Subcutaneous abdominal adipose tissue (tissue), 5 donors: ENCODE results near the gene HCAR3.
"Not testable (repeated sequence)": the region's sequence is repeated elsewhere in the genome, so short reads cannot be mapped to it uniquely, and the experiment has no call there.

ENCODE experiments used
- H3K27ac ChIP-seq: one replicate; pipeline ENCODE4 v1.7.0; 2013; ENCODE audit warnings: low read depth, mild to moderate bottlenecking, inconsistent platforms, low read length, moderate library complexity
- H3K27me3 ChIP-seq, 5 donors: one replicate each; pipeline ENCODE4 v1.7.0; 2013; ENCODE audit warnings: low read length in 5 of 5, inconsistent platforms in 1 of 5; ENCODE audit not compliant: control insufficient read depth in 5 of 5, insufficient read depth in 4 of 5
- H3K36me3 ChIP-seq, 5 donors: one replicate each; pipeline ENCODE4 v1.7.0; 2013; ENCODE audit warnings: low read length in 5 of 5; ENCODE audit not compliant: control insufficient read depth in 5 of 5, insufficient read depth in 5 of 5
- H3K4me1 ChIP-seq, 5 donors: one replicate each; pipeline ENCODE4 v1.7.0; 2013; ENCODE audit warnings: low read length in 5 of 5, mild to moderate bottlenecking in 3 of 5, moderate library complexity in 1 of 5; ENCODE audit not compliant: control insufficient read depth in 5 of 5, insufficient read depth in 5 of 5
- H3K4me3 ChIP-seq, 5 donors: one replicate each; pipeline ENCODE4 v1.7.0; 2013; ENCODE audit warnings: low read length in 5 of 5, low read depth in 1 of 5
- H3K9ac ChIP-seq, 5 donors: one replicate each; pipeline ENCODE4 v1.7.0; 2013; ENCODE audit warnings: low read length in 5 of 5, mild to moderate bottlenecking in 4 of 5, moderate library complexity in 3 of 5
- H3K9me3 ChIP-seq, 5 donors: one replicate each; pipeline ENCODE4 v1.7.0; 2013; ENCODE audit warnings: low read length in 5 of 5; ENCODE audit not compliant: control insufficient read depth in 5 of 5
- donor health status: healthy.
- donor health status: healthy.
- donor health status: healthy.
- donor health status: healthy.
- donor health status: healthy.

HCAR3 gene

GRCh38 chr12:122724641-122725243 is 8.1 kb upstream of the HCAR3 start:
- Histone ChIP-seq H3K4me1 (peaks cover 0 to 67% (median 48%) of the 10 kb centered on the region in 5 donors), H3K27me3 (no peaks in the 10 kb centered on the region), H3K9me3 (no peaks in the 10 kb centered on the region), H3K27ac (no peak overlapping the region), H3K4me3 (no peak overlapping the region), H3K36me3 (no peaks in the 10 kb centered on the region), H3K9ac (no peak overlapping the region)

DNA sequence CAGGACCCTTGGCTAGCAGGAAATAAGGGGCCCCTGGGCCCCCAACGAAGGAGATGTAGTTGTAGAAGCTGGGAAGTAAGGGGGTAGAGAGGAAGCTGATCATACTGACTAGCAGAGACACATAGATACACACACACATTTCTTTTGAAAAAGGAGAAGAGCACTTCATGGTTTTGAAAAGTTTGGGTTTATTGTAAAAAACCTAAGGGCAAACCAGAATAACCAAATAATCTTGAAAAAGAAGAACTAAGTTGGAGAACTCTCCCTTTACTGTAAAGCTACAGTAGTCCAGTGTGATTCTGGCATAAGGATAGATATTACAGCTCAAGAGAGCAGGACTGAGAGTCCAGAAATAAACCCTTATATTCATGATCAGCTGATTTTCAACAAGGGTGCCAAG is 5.8 kb upstream of the HCAR3 start:
- no peaks in the 10 kb centered on the region for H3K9me3 ChIP-seq
- peak overlapping the region; percentile 64 for H3K27ac ChIP-seq
- no peak overlapping the region for H3K9ac ChIP-seq
- H3K4me1 ChIP-seq: peaks cover 0 to 45% (median 27%) of the 10 kb centered on the region in 5 donors
- H3K27me3 ChIP-seq: no peaks in the 10 kb centered on the region
- H3K36me3 ChIP-seq: no peaks in the 10 kb centered on the region
- H3K4me3 ChIP-seq: no peak overlapping the region

- Histone ChIP-seq H3K9me3 (no peaks in the 10 kb centered on the region), H3K36me3 (no peaks in the 10 kb centered on the region), H3K27ac (peak overlapping the region; percentile 64), H3K9ac (no peak overlapping the region), H3K4me3 (no peak overlapping the region), H3K27me3 (no peaks in the 10 kb centered on the region), H3K4me1 (peaks cover 0 to 39% (median 23%) of the 10 kb centered on the region in 5 donors)
Measured at GRCh38 chr12:122721057-122721545, 4.5 kb upstream of the HCAR3 start.

DNA sequence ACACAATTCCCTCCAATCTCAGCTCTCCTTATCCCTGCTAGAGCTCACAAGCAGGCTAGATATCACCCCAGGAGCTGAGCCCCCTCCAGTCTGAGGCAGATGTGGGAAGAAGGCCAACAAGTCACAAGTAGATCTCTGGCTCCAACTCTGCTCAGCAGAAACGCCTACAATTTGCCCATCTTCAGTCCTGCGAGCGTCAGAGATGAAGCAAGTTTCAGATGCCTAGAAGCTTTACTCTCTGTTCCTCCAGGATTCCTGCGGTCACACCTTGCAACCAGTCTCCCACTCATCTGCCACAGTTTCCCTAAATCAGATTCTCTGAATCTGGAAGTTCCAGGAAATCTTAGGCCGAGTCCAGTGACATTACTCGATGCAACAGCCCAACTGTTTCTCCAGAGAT is 1.4 kb downstream of the HCAR3 start:
- not testable (repeated sequence) for H3K36me3 ChIP-seq, H3K9me3 ChIP-seq, H3K27me3 ChIP-seq
- H3K4me3 ChIP-seq: peak overlapping the region in 3 of 5 donors; percentile 40 to 44 (median 41)
- H3K4me1 ChIP-seq: peaks cover 0 to 26% (median 20%) of the 10 kb centered on the region in 5 donors
- H3K27ac ChIP-seq: peak overlapping the region; percentile 84
- H3K9ac ChIP-seq: peak overlapping the region in 2 of 5 donors; percentile 2 to 25

DNA sequence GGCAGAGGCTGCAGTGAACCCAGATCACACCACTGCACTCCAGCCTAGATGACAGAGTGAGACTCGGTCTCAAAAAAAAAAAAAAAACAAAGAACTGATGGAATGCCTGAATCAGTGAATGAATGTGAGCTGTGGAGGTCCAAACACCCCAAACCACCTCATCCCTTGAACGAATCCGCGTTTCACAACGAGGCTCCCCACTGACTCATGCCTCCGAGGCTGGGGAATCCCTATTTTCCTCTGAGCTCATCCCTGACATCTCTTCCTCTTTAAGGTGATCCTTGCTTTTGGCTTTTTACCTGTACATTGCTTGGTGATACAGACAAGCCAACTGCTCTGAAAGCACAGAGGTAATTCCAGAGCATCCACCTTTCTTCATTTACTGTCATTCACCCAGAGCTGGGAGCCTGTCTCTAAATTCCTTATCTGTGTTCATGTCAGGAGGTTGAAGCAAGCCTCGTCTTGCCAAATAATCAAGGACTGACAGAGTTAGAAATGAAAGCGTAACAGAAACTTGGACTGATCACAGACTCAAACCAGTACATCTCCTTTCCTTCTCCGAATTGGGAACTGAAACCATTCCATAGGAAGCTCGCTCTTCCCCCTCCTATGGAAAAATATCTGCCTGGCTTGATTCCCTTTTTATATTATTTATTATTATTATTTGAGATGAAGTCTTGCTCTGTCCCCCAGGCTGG is 3.0 kb downstream of the HCAR3 start:
- not testable (repeated sequence) for H3K27me3 ChIP-seq, H3K36me3 ChIP-seq, H3K9me3 ChIP-seq, H3K9ac ChIP-seq
- Histone ChIP-seq H3K4me3 (peak overlapping the region in 1 of 5 donors; percentile 44), H3K4me1 (peaks cover 0 to 20% (median 18%) of the 10 kb centered on the region in 5 donors), H3K27ac (peak overlapping the region; percentile 84)

DNA sequence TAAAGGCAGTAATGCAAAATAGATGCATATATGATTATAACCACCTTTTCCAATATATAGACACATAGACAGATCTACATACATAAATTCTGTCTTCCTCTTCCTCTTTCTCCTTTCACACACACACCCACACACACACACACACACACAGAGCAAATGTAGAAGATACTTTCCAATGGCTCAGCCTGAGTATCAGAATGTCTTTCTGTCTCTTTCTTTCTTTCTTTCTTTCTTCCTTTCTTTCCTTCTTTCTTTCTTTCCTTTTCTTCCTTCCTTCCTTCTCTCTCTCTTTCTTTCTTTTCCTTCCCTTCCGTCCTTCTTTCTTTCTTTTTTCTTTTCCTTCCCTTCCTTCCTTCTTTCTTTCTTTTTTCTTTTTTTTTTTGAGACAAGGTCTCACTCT is 5.3 kb downstream of the HCAR3 start:
- peaks cover 0 to 24% (median 13%) of the 10 kb centered on the region in 5 donors for H3K4me1 ChIP-seq
- not testable (repeated sequence) for H3K9ac ChIP-seq, H3K27ac ChIP-seq, H3K9me3 ChIP-seq, H3K36me3 ChIP-seq, H3K27me3 ChIP-seq, H3K4me3 ChIP-seq

DNA sequence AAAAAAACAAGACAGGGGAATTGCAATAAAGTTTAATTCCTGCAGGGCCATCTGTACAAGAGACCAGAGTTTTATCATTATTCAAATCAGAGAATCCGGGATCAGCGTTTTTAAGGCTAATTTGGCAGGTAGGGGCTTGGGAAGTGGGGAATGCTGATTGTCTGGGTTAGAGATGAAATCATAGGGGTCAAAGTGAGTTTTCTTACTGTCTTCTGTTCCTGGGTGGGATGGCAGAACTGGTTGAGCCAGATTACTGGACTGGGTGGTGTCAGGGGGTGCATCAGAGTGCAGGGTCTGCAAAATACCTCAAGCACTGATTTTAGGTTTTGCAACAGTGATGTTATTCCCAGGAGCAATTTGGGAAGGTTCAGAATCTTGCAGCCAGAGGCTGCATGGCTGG is 6.3 kb downstream of the HCAR3 start:
- H3K4me3 ChIP-seq, H3K9me3 ChIP-seq, H3K27me3 ChIP-seq, H3K27ac ChIP-seq, H3K36me3 ChIP-seq, H3K9ac ChIP-seq: not testable (repeated sequence)
- peaks cover 0 to 17% (median 9%) of the 10 kb centered on the region in 5 donors for H3K4me1 ChIP-seq

GRCh38 chr12:122709287-122709686 is 7.3 kb downstream of the HCAR3 start:
- not testable (repeated sequence) for H3K36me3 ChIP-seq, H3K4me3 ChIP-seq, H3K27ac ChIP-seq, H3K9me3 ChIP-seq, H3K27me3 ChIP-seq, H3K9ac ChIP-seq
- peaks cover 0 to 11% (median 2%) of the 10 kb centered on the region in 5 donors for H3K4me1 ChIP-seq

DNA sequence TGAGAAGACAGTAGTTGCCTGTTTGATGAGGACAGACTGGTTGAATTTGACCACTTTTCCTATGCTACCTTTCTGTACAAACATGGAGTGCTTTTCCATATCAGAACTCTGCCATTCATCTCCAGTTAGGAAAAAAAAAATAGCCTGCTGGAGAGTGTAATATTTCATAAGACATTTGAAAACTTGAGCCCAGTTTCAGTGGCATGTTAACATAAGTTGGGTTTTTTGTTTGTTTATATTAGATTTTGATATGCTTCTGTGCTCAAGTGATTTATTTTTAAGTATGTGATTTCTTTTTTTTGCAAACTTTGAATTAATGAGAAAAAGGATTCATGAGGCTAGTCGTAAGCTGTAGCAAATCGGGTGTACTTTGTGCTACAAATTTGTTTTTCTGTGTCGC is 12.8 kb downstream of the HCAR3 start:
- H3K36me3 ChIP-seq, H3K27me3 ChIP-seq, H3K9me3 ChIP-seq, H3K9ac ChIP-seq, H3K4me3 ChIP-seq: not testable (repeated sequence)
- Histone ChIP-seq H3K4me1 (peaks cover 0 to 26% (median 10%) of the 10 kb centered on the region in 5 donors), H3K27ac (peak overlapping the region; percentile 32)

GRCh38 chr12:122702890-122703611 is 13.6 kb downstream of the HCAR3 start, which contains the start of gene HCAR2:
Gene HCAR2, minus strand, starts transcription at chr12:122703357. Its CDS starts 74 bp downstream, at chr12:122703283.
- not testable (repeated sequence) for H3K9me3 ChIP-seq, H3K36me3 ChIP-seq, H3K27me3 ChIP-seq
- Histone ChIP-seq H3K27ac (peak within 1 kb of the TSS; percentile 87), H3K9ac (peak within 1 kb of the TSS in 2 of 5 donors; percentile 71 to 82), H3K4me3 (peak within 1 kb of the TSS; percentile 39 to 83 (median 66)), H3K4me1 (peaks cover 0 to 26% (median 10%) of the 10 kb centered on the region in 5 donors)
